ENCODE results near the gene HHAT.

The HHAT gene

GRCh38 chr1:210483821-210484220 lies 155.1 kb downstream of the HHAT start:
- no peaks in the 10 kb centered on the region for H3K4me1 ChIP-seq (ENCODE audit: control insufficient read depth in 5 of 5, insufficient read depth in 5 of 5, low read length in 5 of 5)
- H3K4me3 ChIP-seq (ENCODE audit: low read depth in 1 of 5, low read length in 5 of 5): no peak overlapping the region
- no peak overlapping the region for H3K27ac ChIP-seq (ENCODE audit: low read depth, low read length)
- no peaks in the 10 kb centered on the region for H3K9me3 ChIP-seq (ENCODE audit: control insufficient read depth in 5 of 5, low read length in 5 of 5)
- H3K9ac ChIP-seq (ENCODE audit: low read length in 5 of 5): no peak overlapping the region
- H3K27me3 ChIP-seq (ENCODE audit: control insufficient read depth in 5 of 5, insufficient read depth in 4 of 5, low read length in 5 of 5): no peaks in the 10 kb centered on the region
- H3K36me3 ChIP-seq (ENCODE audit: control insufficient read depth in 5 of 5, insufficient read depth in 5 of 5, low read length in 5 of 5): no peaks in the 10 kb centered on the region

- Histone ChIP-seq H3K9ac (ENCODE audit: low read length in 5 of 5) (no peak overlapping the region), H3K27ac (ENCODE audit: low read depth, low read length) (no peak overlapping the region), H3K36me3 (ENCODE audit: control insufficient read depth in 5 of 5, insufficient read depth in 5 of 5, low read length in 5 of 5) (no peaks in the 10 kb centered on the region), H3K4me3 (ENCODE audit: low read depth in 1 of 5, low read length in 5 of 5) (no peak overlapping the region), H3K27me3 (ENCODE audit: control insufficient read depth in 5 of 5, insufficient read depth in 4 of 5, low read length in 5 of 5) (no peaks in the 10 kb centered on the region), H3K9me3 (ENCODE audit: control insufficient read depth in 5 of 5, low read length in 5 of 5) (no peaks in the 10 kb centered on the region), H3K4me1 (ENCODE audit: control insufficient read depth in 5 of 5, insufficient read depth in 5 of 5, low read length in 5 of 5) (no peaks in the 10 kb centered on the region)
These were observed 158.3 kb downstream of the HHAT start for GRCh38 chr1:210487021-210487420.

GRCh38 chr1:210489491-210489890 lies 160.8 kb downstream of the HHAT start:
- Histone ChIP-seq H3K9ac (ENCODE audit: low read length in 5 of 5) (no peak overlapping the region), H3K9me3 (ENCODE audit: control insufficient read depth in 5 of 5, low read length in 5 of 5) (no peaks in the 10 kb centered on the region), H3K4me1 (ENCODE audit: control insufficient read depth in 5 of 5, insufficient read depth in 5 of 5, low read length in 5 of 5) (no peaks in the 10 kb centered on the region), H3K36me3 (ENCODE audit: control insufficient read depth in 5 of 5, insufficient read depth in 5 of 5, low read length in 5 of 5) (no peaks in the 10 kb centered on the region), H3K27me3 (ENCODE audit: control insufficient read depth in 5 of 5, insufficient read depth in 4 of 5, low read length in 5 of 5) (no peaks in the 10 kb centered on the region), H3K4me3 (ENCODE audit: low read depth in 1 of 5, low read length in 5 of 5) (no peak overlapping the region), H3K27ac (ENCODE audit: low read depth, low read length) (no peak overlapping the region)

- Histone ChIP-seq H3K4me3 (ENCODE audit: low read depth in 1 of 5, low read length in 5 of 5) (no peak overlapping the region), H3K9ac (ENCODE audit: low read length in 5 of 5) (no peak overlapping the region), H3K27me3 (ENCODE audit: control insufficient read depth in 5 of 5, insufficient read depth in 4 of 5, low read length in 5 of 5) (no peaks in the 10 kb centered on the region), H3K4me1 (ENCODE audit: control insufficient read depth in 5 of 5, insufficient read depth in 5 of 5, low read length in 5 of 5) (no peaks in the 10 kb centered on the region), H3K9me3 (ENCODE audit: control insufficient read depth in 5 of 5, low read length in 5 of 5) (no peaks in the 10 kb centered on the region), H3K27ac (ENCODE audit: low read depth, low read length) (no peak overlapping the region), H3K36me3 (ENCODE audit: control insufficient read depth in 5 of 5, insufficient read depth in 5 of 5, low read length in 5 of 5) (no peaks in the 10 kb centered on the region)
These were observed 162.1 kb downstream of the HHAT start for GRCh38 chr1:210490781-210491180.

GRCh38 chr1:210496063-210496462 lies 167.4 kb downstream of the HHAT start:
- no peaks in the 10 kb centered on the region for H3K9me3 ChIP-seq (ENCODE audit: control insufficient read depth in 5 of 5, low read length in 5 of 5)
- H3K4me3 ChIP-seq (ENCODE audit: low read depth in 1 of 5, low read length in 5 of 5): no peak overlapping the region
- no peaks in the 10 kb centered on the region for H3K4me1 ChIP-seq (ENCODE audit: control insufficient read depth in 5 of 5, insufficient read depth in 5 of 5, low read length in 5 of 5)
- H3K9ac ChIP-seq (ENCODE audit: low read length in 5 of 5): no peak overlapping the region
- no peaks in the 10 kb centered on the region for H3K27me3 ChIP-seq (ENCODE audit: control insufficient read depth in 5 of 5, insufficient read depth in 4 of 5, low read length in 5 of 5)
- H3K27ac ChIP-seq (ENCODE audit: low read depth, low read length): no peak overlapping the region
- H3K36me3 ChIP-seq (ENCODE audit: control insufficient read depth in 5 of 5, insufficient read depth in 5 of 5, low read length in 5 of 5): no peaks in the 10 kb centered on the region

GRCh38 chr1:210499956-210500355 lies 171.3 kb downstream of the HHAT start:
- H3K4me3 ChIP-seq (ENCODE audit: low read depth in 1 of 5, low read length in 5 of 5): no peak overlapping the region
- H3K27ac ChIP-seq (ENCODE audit: low read depth, low read length): no peak overlapping the region
- no peaks in the 10 kb centered on the region for H3K36me3 ChIP-seq (ENCODE audit: control insufficient read depth in 5 of 5, insufficient read depth in 5 of 5, low read length in 5 of 5)
- no peaks in the 10 kb centered on the region for H3K27me3 ChIP-seq (ENCODE audit: control insufficient read depth in 5 of 5, insufficient read depth in 4 of 5, low read length in 5 of 5)
- no peaks in the 10 kb centered on the region for H3K9me3 ChIP-seq (ENCODE audit: control insufficient read depth in 5 of 5, low read length in 5 of 5)
- H3K4me1 ChIP-seq (ENCODE audit: control insufficient read depth in 5 of 5, insufficient read depth in 5 of 5, low read length in 5 of 5): no peaks in the 10 kb centered on the region
- H3K9ac ChIP-seq (ENCODE audit: low read length in 5 of 5): no peak overlapping the region

GRCh38 chr1:210500831-210501230 lies 172.1 kb downstream of the HHAT start:
- H3K9me3 ChIP-seq (ENCODE audit: control insufficient read depth in 5 of 5, low read length in 5 of 5): no peaks in the 10 kb centered on the region
- H3K9ac ChIP-seq (ENCODE audit: low read length in 5 of 5): no peak overlapping the region
- no peak overlapping the region for H3K4me3 ChIP-seq (ENCODE audit: low read depth in 1 of 5, low read length in 5 of 5)
- no peaks in the 10 kb centered on the region for H3K4me1 ChIP-seq (ENCODE audit: control insufficient read depth in 5 of 5, insufficient read depth in 5 of 5, low read length in 5 of 5)
- H3K36me3 ChIP-seq (ENCODE audit: control insufficient read depth in 5 of 5, insufficient read depth in 5 of 5, low read length in 5 of 5): no peaks in the 10 kb centered on the region
- H3K27ac ChIP-seq (ENCODE audit: low read depth, low read length): no peak overlapping the region
- no peaks in the 10 kb centered on the region for H3K27me3 ChIP-seq (ENCODE audit: control insufficient read depth in 5 of 5, insufficient read depth in 4 of 5, low read length in 5 of 5)

GRCh38 chr1:210504286-210504685 lies 175.6 kb downstream of the HHAT start:
- Histone ChIP-seq H3K27me3 (ENCODE audit: control insufficient read depth in 5 of 5, insufficient read depth in 4 of 5, low read length in 5 of 5) (no peaks in the 10 kb centered on the region), H3K4me1 (ENCODE audit: control insufficient read depth in 5 of 5, insufficient read depth in 5 of 5, low read length in 5 of 5) (no peaks in the 10 kb centered on the region), H3K9ac (ENCODE audit: low read length in 5 of 5) (no peak overlapping the region), H3K4me3 (ENCODE audit: low read depth in 1 of 5, low read length in 5 of 5) (no peak overlapping the region), H3K27ac (ENCODE audit: low read depth, low read length) (no peak overlapping the region), H3K36me3 (ENCODE audit: control insufficient read depth in 5 of 5, insufficient read depth in 5 of 5, low read length in 5 of 5) (no peaks in the 10 kb centered on the region), H3K9me3 (ENCODE audit: control insufficient read depth in 5 of 5, low read length in 5 of 5) (no peaks in the 10 kb centered on the region)

- no peaks in the 10 kb centered on the region for H3K27me3 ChIP-seq (ENCODE audit: control insufficient read depth in 5 of 5, insufficient read depth in 4 of 5, low read length in 5 of 5)
- H3K4me1 ChIP-seq (ENCODE audit: control insufficient read depth in 5 of 5, insufficient read depth in 5 of 5, low read length in 5 of 5): no peaks in the 10 kb centered on the region
- no peak overlapping the region for H3K4me3 ChIP-seq (ENCODE audit: low read depth in 1 of 5, low read length in 5 of 5)
- H3K9me3 ChIP-seq (ENCODE audit: control insufficient read depth in 5 of 5, low read length in 5 of 5): no peaks in the 10 kb centered on the region
- H3K36me3 ChIP-seq (ENCODE audit: control insufficient read depth in 5 of 5, insufficient read depth in 5 of 5, low read length in 5 of 5): no peaks in the 10 kb centered on the region
- H3K9ac ChIP-seq (ENCODE audit: low read length in 5 of 5): no peak overlapping the region
- no peak overlapping the region for H3K27ac ChIP-seq (ENCODE audit: low read depth, low read length)
These were observed 177.1 kb downstream of the HHAT start for GRCh38 chr1:210505601-210506496.

- Histone ChIP-seq H3K27me3 (ENCODE audit: control insufficient read depth in 5 of 5, insufficient read depth in 4 of 5, low read length in 5 of 5) (no peaks in the 10 kb centered on the region), H3K9ac (ENCODE audit: low read length in 5 of 5) (no peak overlapping the region), H3K4me1 (ENCODE audit: control insufficient read depth in 5 of 5, insufficient read depth in 5 of 5, low read length in 5 of 5) (no peaks in the 10 kb centered on the region), H3K9me3 (ENCODE audit: control insufficient read depth in 5 of 5, low read length in 5 of 5) (no peaks in the 10 kb centered on the region), H3K36me3 (ENCODE audit: control insufficient read depth in 5 of 5, insufficient read depth in 5 of 5, low read length in 5 of 5) (no peaks in the 10 kb centered on the region), H3K4me3 (ENCODE audit: low read depth in 1 of 5, low read length in 5 of 5) (no peak overlapping the region), H3K27ac (ENCODE audit: low read depth, low read length) (no peak overlapping the region)
These were observed 178.0 kb downstream of the HHAT start for GRCh38 chr1:210506689-210507088.
